Lower leg skin (tissue), 4 donors: Measurements from ENCODE around the gene TMEM94. TPM values are rescaled to one million over a fixed set of nuclear protein-coding genes. Genes with fewer than 3 reads are reported as not detected.
A peak's percentile ranks its signal among the peaks of the same experiment; 100 is the strongest.

Experiments used
- DNase-seq, 2 donors: peaks; one replicate each; pipeline ENCODE4 v3.0.0-alpha.2; 2019; ENCODE audit warnings: low spot score in 2 of 2
- H3K4me3 ChIP-seq: fragments of 200-600 bp; sonication (generic); 2 replicates; pipeline ENCODE4 v1.5.1; 2017; ENCODE audit warnings: mild to moderate bottlenecking, low read depth; ENCODE audit not compliant: poor library complexity, severe bottlenecking
- CTCF ChIP-seq, 3 donors: fragments of 450-650 bp; IDR thresholded peaks; one replicate each; pipeline ENCODE4 v1.5.1; 2016; ENCODE audit warnings: antibody characterized with exemption in 3 of 3, mild to moderate bottlenecking in 3 of 3, moderate library complexity in 2 of 3
- POLR2A ChIP-seq, 2 donors: fragments of 450-650 bp; IDR thresholded peaks; one replicate each; pipeline ENCODE4 v1.6.1; 2016 to 2017; ENCODE audit warnings: antibody characterized with exemption in 2 of 2, mild to moderate bottlenecking in 1 of 2, moderate library complexity in 1 of 2
- WGBS, 2 donors: methylation state at CpG; one replicate each; pipeline ENCODE4 v1.1.5; 2018; 5-methylcytosine and 5-hydroxymethylcytosine counted together
- intact Hi-C: fragments of 100-400 bp; cut with DNase I; formaldehyde crosslinking; loops from one replicate; pipeline ENCODE4 v1.15.0; 2023; ENCODE audit warnings: low total_unique reads
- microRNA-seq, 2 donors: library from miRNA; unstranded; fragments of <30 nt; microRNA quantifications; one replicate each; pipeline ENCODE4, GENCODE V29; 2016; ENCODE audit warnings: borderline replicate concordance in 2 of 2, borderline number of aligned reads in 1 of 2
- total RNA-seq, 4 donors: library from RNA; depleted of rRNA; stranded (reverse); fragments of >200 nt; gene quantifications; one replicate each; pipeline ENCODE4 v1.1.0, GENCODE V29; 2016

The TMEM94 gene
- total RNA-seq, 4 donors from 2014 or later, result 39.3 to 103 (median 79.0) TPM

GRCh38 chr17:75542728-75543336 lies 86.4 kb downstream of the TMEM94 start:
- TF ChIP-seq CTCF (IDR thresholded peaks at IDR 0.05), result no peak
- TF ChIP-seq POLR2A (IDR thresholded peaks at IDR 0.05), result no peak
- intact Hi-C loops, result no loop called here
- 87 to 89% methylated on average over 13 to 15 of the region's 15 CpGs for WGBS, 2 donors
- no peak overlapping the region for H3K4me3 ChIP-seq
- no peak for DNase-seq

- WGBS, 2 donors, result 74 to 82% methylated on average over 8 of the region's 8 CpGs
Observed at GRCh38 chr17:75544250-75544649, 87.8 kb downstream of the TMEM94 start.

GRCh38 chr17:75546181-75546580 lies 89.7 kb downstream of the TMEM94 start:
- intact Hi-C loops, result no loop called here
- no peak overlapping the region for H3K4me3 ChIP-seq
- no peak for DNase-seq
- TF ChIP-seq CTCF (IDR thresholded peaks at IDR 0.05) (no peak), POLR2A (IDR thresholded peaks at IDR 0.05) (no peak)
- WGBS, 2 donors, result 92 to 93% methylated on average over 13 of the region's 13 CpGs

More at GRCh38 chr17:75544250-75544649, 87.8 kb downstream of the TMEM94 start:
- intact Hi-C loops, result no loop called here
- TF ChIP-seq POLR2A (IDR thresholded peaks at IDR 0.05) (no peak), CTCF (IDR thresholded peaks at IDR 0.05) (no peak)
- H3K4me3 ChIP-seq, result no peak overlapping the region
- no peak for DNase-seq

GRCh38 chr17:75547091-75547490 lies 90.7 kb downstream of the TMEM94 start:
- peak in 1 of 2 donors; percentile 36 for DNase-seq
- no peak overlapping the region for H3K4me3 ChIP-seq
- intact Hi-C loops, result no loop called here
- TF ChIP-seq POLR2A (IDR thresholded peaks at IDR 0.05) (no peak), CTCF (IDR thresholded peaks at IDR 0.05) (no peak)
- WGBS, 2 donors, result 60 to 71% methylated on average over 9 of the region's 9 CpGs

- 42 to 61% methylated on average over 4 to 5 of the region's 5 CpGs for whole genome bisulfite sequencing, 2 donors
- intact Hi-C loops, result no loop called here
- TF ChIP-seq CTCF (IDR thresholded peaks at IDR 0.05) (no peak), POLR2A (IDR thresholded peaks at IDR 0.05) (no peak)
- no peak for DNase-seq
- no peak overlapping the region for H3K4me3 ChIP-seq
Observed at GRCh38 chr17:75548813-75549212, 92.4 kb downstream of the TMEM94 start.

Small RNA genes lying within 50 kb of the gene (microRNA-seq; reads per million reads assigned to microRNA genes)
- gene MIR6785, result 0 reads per million in 2 donors

Other genes with a start within 250 kb of the TMEM94 start
- 10 to 100 TPM; 27.5 to 43.1 (median 29.9) TPM for gene GGA3, start 195.0 kb upstream of the TMEM94 start, total RNA-seq
- gene MRPS7, start 194.8 kb upstream of the TMEM94 start, total RNA-seq, result 10 to 100 TPM; 20.7 to 36.0 (median 31.4) TPM
- gene MIF4GD, start 185.4 kb upstream of the TMEM94 start, total RNA-seq, result 10 to 100 TPM; 22.6 to 41.8 (median 32.6) TPM
- gene SLC25A19, start 167.2 kb upstream of the TMEM94 start, total RNA-seq, result 1 to 10 TPM; 4.0 to 7.1 (median 5.9) TPM
- 10 to 100 TPM; 55.1 to 96.5 (median 75.4) TPM for gene GRB2, start 51.0 kb upstream of the TMEM94 start, total RNA-seq
- 10 to 100 TPM; 11.7 to 23.2 (median 17.8) TPM for gene CASKIN2, start 58.9 kb downstream of the TMEM94 start, total RNA-seq
- gene TSEN54, start 59.9 kb downstream of the TMEM94 start, total RNA-seq, result 10 to 100 TPM; 42.7 to 70.8 (median 50.8) TPM
- gene LLGL2, start 69.1 kb downstream of the TMEM94 start, total RNA-seq, result 10 to 100 TPM; 57.3 to 96.0 (median 79.6) TPM
- gene MYO15B, start 131.2 kb downstream of the TMEM94 start, total RNA-seq, result 100 to 1,000 TPM in 1 of 4 donors, 10 to 100 TPM in 3; 32.1 to 103 (median 38.9) TPM
- gene SMIM5, start 176.8 kb downstream of the TMEM94 start, total RNA-seq, result 10 to 100 TPM in 1 of 4 donors, 1 to 10 TPM in 3; 7.1 to 11.9 (median 9.5) TPM
- gene RECQL5, start 210.5 kb downstream of the TMEM94 start, total RNA-seq, result 10 to 100 TPM; 50.8 to 76.3 (median 60.5) TPM
- 10 to 100 TPM; 54.0 to 85.1 (median 74.1) TPM for gene SAP30BP, start 210.7 kb downstream of the TMEM94 start, total RNA-seq